PC-3 (cell line): Measurements from ENCODE around the gene SEC22A.

Experiments used
- CTCF ChIP-seq: fragments of 300-600 bp; sonication (generic); conservative IDR thresholded peaks from 2 replicates; pipeline ENCODE4 v1.5.1; 2017; ENCODE audit warnings: antibody characterized with exemption, low read depth, mild to moderate bottlenecking, low read length
- EZH2 ChIP-seq: fragments of 300-600 bp; sonication (generic); IDR thresholded peaks from one replicate; pipeline ENCODE4 v1.6.1; 2017; ENCODE audit warnings: antibody characterized with exemption, mild to moderate bottlenecking, low read length; ENCODE audit not compliant: unreplicated experiment
- EZH2phosphoT487 ChIP-seq: fragments of 300-600 bp; sonication (generic); IDR thresholded peaks from 2 replicates; pipeline ENCODE4 v1.6.1; 2018; ENCODE audit warnings: mild to moderate bottlenecking, antibody characterized with exemption, low read length, borderline replicate concordance

GRCh38 chr3:123279121-123279520 is 77.4 kb downstream of the SEC22A start:
- TF ChIP-seq CTCF (no peak), EZH2 (no peak), EZH2phosphoT487 (no peak)
